Measurements from ENCODE around the gene PEX5. TPM values are rescaled to one million over a fixed set of nuclear protein-coding genes. Genes with fewer than 3 reads are reported as not detected.

The PEX5 gene
- total and polyA plus RNA-seq, 2 experiments from 2014 or later = 7.5 to 72.0 TPM

- H3K27ac Mint-ChIP-seq = no peak overlapping the region
- H3K4me3 Mint-ChIP-seq = no peak overlapping the region
- no peak overlapping the region for H2AFZ ChIP-seq
Observed at GRCh38 chr12:7151532-7151931, 38.0 kb upstream of the PEX5 start.

More at GRCh38 chr12:7151532-7151931, 38.0 kb upstream of the PEX5 start:
- TF ChIP-seq ETS1 (IDR thresholded peaks at IDR 0.05) (no peak), NANOG (IDR thresholded peaks at IDR 0.05; ENCODE audit: borderline replicate concordance) (no peak), EZH2phosphoT487 (IDR thresholded peaks at IDR 0.05; ENCODE audit: unreplicated experiment) (no peak), REST (IDR thresholded peaks at IDR 0.05; ENCODE audit: unreplicated experiment) (no peak), EZH2 (IDR thresholded peaks at IDR 0.05; ENCODE audit: low read depth, unreplicated experiment) (no peak), CTCF (conservative IDR thresholded peaks at IDR 0.05; ENCODE audit: low read depth in 2 of 2) (no peak), POLR2AphosphoS5 (IDR thresholded peaks at IDR 0.05; ENCODE audit: low read depth) (no peak), JUNB (IDR thresholded peaks at IDR 0.05; ENCODE audit: unreplicated experiment) (no peak), CREB1 (CRISPR knock-in tag; IDR thresholded peaks at IDR 0.05; ENCODE audit: low read depth) (no peak)
- H3K36me3 ChIP-seq (ENCODE audit: insufficient read depth) = no peaks in the 10 kb centered on the region; the same call in 1 of the 2 replicates
- H3K36me3 Mint-ChIP-seq (ENCODE audit: low read depth) = peaks cover 4% of the 10 kb centered on the region; the same call in 2 of the 3 replicates
- H3K27ac ChIP-seq (ENCODE audit: low read depth) = no peak overlapping the region
- H3K9me2 ChIP-seq (ENCODE audit: insufficient read depth) = no peaks in the 10 kb centered on the region
- no peaks in the 10 kb centered on the region for H3K4me1 ChIP-seq (ENCODE audit: insufficient read depth)
- DNase-seq (ENCODE audit: low spot score) (no peak), ATAC-seq (no peak)
- no peak overlapping the region for H3K4me3 ChIP-seq
- H3F3A ChIP-seq (replicated peaks; ENCODE audit: low read depth) = no peaks in the 10 kb centered on the region
- H3K4me2 ChIP-seq = no peak overlapping the region
- H3K79me2 ChIP-seq (replicated peaks; ENCODE audit: insufficient read depth) = no peaks in the 10 kb centered on the region
- H3K27me3 Mint-ChIP-seq (ENCODE audit: insufficient read depth, low read depth, poor library complexity) = no peaks in the 10 kb centered on the region
- no peaks in the 10 kb centered on the region; the same call in 2 of the 3 replicates for H3K9me3 Mint-ChIP-seq
- H4K20me1 ChIP-seq (replicated peaks; ENCODE audit: insufficient read depth) = no peaks in the 10 kb centered on the region; the same call in 1 of the 2 replicates
- no peaks in the 10 kb centered on the region for H3K4me1 Mint-ChIP-seq
- H3K27me3 ChIP-seq (ENCODE audit: insufficient read depth) = no peaks in the 10 kb centered on the region
